GM19463 (cell line): ENCODE results near the gene THSD4.
"Not testable (repeated sequence)": the region's sequence is repeated elsewhere in the genome, so short reads cannot be mapped to it uniquely, and the experiment has no call there.

Source experiments
- ATAC-seq: cut with Tn5 transposase; IDR thresholded peaks from one replicate; pipeline ENCODE4 v1.9.1; 2021; ENCODE audit warnings: mild to moderate bottlenecking, moderate library complexity; ENCODE audit not compliant: unreplicated experiment

THSD4 gene

GRCh38 chr15:71314956-71315537 is 199.8 kb downstream of the THSD4 start:
- ATAC-seq, result no peak

GRCh38 chr15:71316911-71317310 is 201.6 kb downstream of the THSD4 start:
- ATAC-seq, result no peak

- ATAC-seq, result not testable (repeated sequence)
These were observed 204.2 kb downstream of the THSD4 start for GRCh38 chr15:71319424-71319823.

DNA sequence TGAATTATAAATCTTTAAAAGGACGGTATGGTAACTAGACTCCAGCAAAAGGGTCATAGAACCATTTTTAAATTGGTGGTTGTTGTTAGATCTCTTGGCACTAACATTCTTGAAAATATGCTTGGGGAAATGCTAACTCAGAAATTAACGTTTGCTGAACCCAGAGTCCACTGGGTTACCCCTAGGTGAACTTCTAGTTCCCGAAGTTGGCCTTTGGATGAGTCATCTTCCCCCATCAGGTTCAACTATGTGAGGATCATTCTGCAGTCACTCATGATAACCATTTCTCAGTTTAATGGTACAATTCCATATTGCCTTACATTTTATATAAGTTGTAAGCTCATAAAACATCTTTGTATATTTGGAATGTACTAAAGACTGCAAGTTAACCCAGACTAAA is 204.7 kb downstream of the THSD4 start:
- no peak for ATAC-seq

DNA sequence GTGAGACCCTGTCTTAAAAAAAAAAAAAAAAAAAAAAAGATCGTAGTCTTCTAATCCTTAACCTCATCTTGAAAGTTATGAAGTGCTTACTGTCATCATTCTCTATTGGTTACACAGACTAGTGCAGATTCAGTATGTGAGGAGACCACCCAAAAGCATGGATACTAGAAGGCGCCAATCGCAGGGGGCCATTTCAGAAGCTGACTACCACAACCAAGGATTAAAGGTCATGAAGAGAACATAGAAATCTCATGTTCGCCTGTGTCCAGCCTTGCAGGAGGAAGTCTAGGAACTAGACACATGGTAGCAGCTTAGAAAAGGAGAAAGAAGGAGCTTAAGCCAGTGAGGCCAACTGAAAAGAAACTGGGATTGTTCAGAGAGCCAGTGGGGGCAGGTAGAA is 207.8 kb downstream of the THSD4 start:
- no peak for ATAC-seq

GRCh38 chr15:71323584-71323983 is 208.3 kb downstream of the THSD4 start:
- no peak for ATAC-seq

DNA sequence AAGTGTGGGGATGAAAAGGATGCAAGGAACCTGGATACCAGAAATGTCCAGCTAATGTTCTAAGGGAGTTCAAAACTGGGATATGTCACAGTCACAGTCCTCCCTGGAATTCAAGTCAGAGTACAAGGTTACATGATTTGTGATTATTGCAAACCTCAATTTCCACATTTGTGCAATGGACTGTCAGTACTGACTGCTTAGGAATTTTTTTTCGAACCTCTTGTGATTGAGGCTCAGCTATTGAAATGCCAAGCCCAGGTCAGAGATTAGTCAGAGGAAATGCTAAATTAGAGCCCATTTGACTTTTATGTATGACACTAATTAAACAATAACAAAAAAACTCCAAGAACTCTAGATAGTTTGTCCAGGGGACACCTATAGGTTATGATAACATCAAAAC is 210.2 kb downstream of the THSD4 start:
- no peak for ATAC-seq

GRCh38 chr15:71328453-71328852 is 213.2 kb downstream of the THSD4 start:
- ATAC-seq, result no peak

DNA sequence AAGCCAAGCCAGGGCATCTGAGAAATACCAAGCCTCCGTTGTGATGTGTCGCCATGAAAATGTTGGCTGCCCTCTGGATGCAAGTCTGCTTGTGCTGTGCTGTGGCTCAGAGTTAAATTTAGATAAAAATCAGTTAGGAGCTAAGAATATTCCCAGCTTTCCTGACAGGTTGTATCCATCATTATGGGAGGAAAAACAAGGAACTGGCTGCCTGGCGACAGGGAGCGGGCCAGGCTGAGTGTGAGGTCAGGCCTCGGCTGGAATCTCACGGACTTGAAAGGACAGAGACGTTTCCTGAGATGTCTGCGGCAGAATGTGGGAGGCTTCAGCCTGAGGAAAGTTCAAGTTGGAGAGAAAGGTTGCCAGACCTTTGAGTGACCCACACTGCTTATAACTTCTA is 213.8 kb downstream of the THSD4 start:
- ATAC-seq, result no peak

DNA sequence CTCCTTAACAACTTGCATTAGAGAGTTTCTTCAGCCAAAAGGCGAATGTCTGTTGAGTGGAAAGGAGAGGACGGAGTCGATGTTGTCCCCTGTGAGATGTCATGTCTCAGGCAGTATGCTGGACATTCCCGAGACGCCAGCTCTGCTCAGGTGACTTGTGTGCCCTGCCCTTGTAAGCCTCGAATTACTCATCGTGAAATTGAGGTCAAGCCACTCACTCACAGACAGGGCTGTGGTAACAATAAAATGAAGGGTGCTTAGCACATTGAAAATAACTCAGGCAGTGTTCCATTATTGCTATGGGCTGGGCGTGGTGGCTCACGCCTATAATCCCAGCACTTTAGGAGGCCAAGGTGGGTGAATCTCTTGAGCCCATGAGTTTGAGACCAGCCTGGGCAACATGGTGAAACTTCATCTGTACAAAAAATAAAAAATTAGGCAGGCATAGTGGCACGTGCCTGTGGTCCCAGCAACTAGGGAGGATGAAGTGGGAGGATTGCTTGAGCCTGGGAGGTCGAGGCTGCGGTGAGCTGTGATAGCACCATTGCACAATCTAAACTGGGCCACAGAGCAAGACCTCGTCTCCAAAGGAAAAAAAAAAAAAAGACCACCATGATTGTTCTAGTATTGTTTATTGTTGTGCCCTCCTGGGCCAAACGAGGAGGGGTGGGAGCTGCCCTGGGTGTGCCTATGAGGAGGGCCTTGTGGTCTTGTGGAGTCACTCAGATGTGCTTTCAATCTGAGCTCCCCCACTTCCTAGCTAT is 214.4 kb downstream of the THSD4 start:
- ATAC-seq, result no peak

DNA sequence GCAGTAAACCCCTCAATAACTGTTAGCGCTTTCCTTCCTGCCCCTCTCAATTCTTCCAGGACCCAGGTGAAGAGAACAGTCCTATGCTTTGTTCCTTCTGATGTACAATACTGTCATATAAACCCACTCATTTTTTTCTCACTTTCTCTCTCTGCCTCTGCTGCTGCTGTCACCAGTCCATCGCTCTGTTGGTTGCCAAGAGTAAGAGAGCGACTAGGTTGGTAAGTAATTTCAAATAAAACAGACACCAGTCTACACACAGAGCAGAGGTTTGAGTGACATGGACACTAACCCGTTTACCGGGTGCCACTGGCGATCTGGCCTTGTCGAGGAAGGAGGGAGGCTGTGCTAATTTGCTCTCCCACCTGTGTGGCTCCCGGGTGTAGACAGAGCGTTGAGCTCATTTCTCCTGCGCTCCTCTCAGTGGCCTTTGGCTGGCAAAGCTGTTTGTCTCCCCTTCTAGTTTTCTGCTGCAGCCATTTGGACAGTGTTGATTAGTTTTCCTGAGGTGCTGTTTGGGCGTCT is 215.4 kb downstream of the THSD4 start:
- ATAC-seq, result no peak

DNA sequence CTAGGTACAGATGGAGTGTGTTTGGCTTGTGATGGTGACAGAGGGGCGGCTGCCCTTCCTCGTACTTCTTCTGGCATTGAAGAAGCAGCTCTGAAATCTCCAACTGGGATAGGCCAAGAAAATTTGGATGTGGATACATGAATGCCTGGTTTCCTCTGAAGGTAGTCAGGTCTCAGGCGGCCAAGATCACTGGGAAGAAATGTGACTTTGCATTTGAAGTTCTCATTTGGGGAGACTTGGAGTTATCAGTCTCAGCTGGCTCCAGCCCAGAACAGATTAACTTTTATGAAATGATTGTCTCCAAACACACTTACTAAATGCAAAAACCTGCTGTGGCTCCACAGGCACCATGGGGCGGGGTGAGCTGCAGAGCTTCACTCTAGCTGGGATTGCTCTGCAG is 215.9 kb downstream of the THSD4 start:
- ATAC-seq, result no peak

DNA sequence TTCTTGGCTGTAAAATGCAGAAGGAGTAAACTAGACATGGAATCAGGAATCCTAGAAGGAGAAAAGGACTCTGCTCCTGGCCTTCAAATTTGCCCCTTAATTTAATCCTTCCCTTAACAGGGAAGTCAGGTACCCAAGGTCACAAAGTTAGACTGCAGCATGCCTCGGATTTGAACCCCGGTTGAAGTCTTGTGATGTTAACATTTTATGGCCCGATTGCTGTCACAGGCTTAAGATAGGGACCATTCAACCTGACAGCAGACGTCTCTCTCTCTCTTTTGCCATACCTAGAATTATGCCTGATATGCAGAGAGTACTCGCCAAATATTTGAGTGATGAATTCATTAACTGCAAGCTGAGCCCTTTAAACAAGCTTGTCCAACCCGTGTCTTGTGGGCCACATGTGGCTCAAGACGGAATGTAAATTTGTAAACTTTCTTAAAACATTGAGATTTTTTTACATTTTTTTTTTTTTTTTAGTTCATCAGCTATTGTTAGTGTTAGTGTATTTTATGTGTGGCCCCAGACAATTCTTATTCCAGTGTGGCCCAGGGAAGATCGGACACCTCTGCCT is 217.2 kb downstream of the THSD4 start:
- no peak for ATAC-seq

- no peak for ATAC-seq
These were observed 217.9 kb downstream of the THSD4 start for GRCh38 chr15:71333136-71333700.

- ATAC-seq, result no peak
These were observed 218.6 kb downstream of the THSD4 start for GRCh38 chr15:71333839-71334238.

GRCh38 chr15:71334434-71334833 is 219.2 kb downstream of the THSD4 start:
- ATAC-seq, result no peak

DNA sequence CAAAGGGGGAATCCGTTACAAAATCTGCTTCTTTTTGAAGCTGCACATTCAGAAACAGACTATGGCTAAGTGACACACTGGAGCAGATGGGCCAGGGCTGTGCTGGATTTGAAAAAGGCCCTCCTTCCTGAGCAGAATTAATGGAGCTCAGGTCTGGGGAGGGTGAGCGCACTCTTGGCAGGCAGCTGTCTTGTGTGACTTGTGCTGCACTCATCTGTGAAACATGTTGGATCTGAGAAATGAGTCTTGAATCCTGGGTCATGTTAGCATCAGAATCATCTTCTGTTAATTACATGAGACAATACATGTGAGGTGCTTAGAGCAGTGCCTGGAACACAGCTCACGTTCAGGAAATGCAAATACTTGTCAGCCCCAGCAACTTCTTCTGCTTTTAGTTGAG is 219.6 kb downstream of the THSD4 start:
- no peak for ATAC-seq

- ATAC-seq, result no peak
These were observed 220.3 kb downstream of the THSD4 start for GRCh38 chr15:71335591-71335990.

DNA sequence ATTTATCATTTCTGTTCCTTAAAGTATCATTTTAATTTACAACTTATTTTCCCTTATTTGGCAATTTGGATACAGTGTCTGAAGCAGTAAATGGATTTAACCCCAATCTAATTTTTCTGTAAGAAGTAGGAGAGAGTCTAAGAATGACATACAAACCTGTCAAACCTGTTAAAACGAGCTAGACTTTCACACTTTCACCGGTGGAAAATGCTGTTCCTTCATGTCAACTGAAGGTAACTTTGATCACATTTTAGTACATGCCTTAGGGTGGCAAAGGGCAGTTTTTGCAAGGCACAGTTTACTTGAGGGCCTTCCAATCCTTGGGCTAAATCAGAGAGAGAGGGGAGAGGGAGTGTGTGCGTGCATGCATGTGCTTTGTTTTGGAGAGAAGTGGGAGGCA is 221.4 kb downstream of the THSD4 start:
- no peak for ATAC-seq

GRCh38 chr15:71337197-71337845 is 222.1 kb downstream of the THSD4 start:
- no peak for ATAC-seq

DNA sequence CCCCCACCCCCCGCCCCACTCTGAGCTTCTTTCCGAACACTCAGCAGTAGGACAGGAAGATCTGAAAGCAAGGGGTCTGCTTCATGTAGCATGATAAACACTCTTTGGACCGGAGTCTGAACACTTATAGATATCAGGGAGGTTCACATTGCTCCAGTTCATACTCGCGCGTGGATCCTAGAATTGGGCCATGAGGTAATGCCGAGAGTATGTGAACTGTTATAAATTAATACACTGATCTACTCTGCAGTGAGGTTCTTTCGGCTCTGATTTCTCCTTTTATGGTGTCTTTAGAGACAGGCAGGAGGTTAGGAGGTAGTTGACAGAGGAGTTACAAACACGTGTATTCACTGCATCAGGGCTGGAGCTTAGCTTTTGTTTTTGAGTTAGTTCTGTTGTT is 223.0 kb downstream of the THSD4 start:
- ATAC-seq, result no peak
